Activated CD8-positive, alpha-beta memory T cell treated with anti-CD3 and anti-CD28 coated beads for 1 hour (primary cell): ENCODE results near the gene MBD2.
"Not testable (repeated sequence)": the region's sequence is repeated elsewhere in the genome, so short reads cannot be mapped to it uniquely, and the experiment has no call there.

Source experiments
- DNase-seq, 2 donors: peaks; one replicate each; pipeline ENCODE4 v3.0.0-alpha.2; 2020; ENCODE audit warnings: low read depth in 1 of 2; ENCODE audit errors: extremely low read depth in 1 of 2

MBD2 gene

DNA sequence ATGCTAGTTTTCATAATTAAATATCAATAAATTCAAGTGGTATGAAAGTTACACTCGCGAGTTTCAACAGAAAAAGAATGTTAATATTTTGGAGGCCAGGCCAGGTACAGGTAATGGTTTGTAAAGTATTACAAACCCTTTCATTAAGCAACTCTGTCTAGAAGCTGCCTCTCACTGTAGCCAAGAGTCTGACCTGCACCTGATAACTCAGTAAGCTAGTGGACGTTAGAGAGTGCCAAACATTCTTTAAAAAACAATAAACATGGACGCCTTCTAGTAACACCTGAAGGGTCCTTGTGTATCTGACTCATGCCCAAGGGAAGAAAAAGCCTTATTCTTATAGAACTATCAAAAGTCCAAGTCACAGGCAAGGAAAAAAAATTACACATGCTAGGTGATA, 70.2 kb downstream of the MBD2 start:
- no peak for DNase-seq

DNA sequence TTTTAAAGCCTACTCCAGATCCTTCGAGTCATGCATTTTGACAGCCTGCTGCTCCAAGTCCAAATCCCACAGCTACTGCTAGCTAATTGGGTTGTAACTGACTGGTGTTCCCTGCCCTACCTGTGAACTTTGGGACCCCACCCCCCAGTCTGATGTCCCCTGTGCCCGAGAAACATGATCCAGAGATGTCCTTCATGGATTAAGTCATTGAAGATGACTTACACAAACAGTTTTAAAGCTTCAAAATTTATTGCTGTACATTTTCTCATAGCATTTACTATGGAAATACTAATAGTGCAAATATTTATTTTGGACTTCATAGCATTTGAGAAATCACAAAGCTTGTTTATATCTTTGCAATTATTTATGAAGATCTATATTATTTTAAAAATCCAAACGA, 73.1 kb downstream of the MBD2 start:
- no peak for DNase-seq

DNA sequence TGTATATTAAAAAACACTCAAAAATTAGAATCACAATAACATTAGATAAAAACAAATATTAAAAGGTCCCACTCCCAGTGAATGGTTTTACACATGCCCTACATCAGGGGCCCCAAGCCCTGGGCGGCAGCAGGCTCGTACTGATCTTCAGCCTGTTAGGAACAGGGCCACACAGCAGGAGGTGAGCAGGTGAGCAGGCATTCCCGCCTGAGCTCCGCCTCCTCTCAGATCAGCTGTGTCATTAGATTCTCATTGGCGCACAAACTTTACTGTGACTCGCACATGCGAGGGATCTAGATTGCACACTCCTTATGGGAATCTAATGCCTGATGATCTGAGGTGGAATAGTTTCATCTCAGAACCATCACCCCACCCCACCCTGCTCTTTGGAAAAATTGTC, 74.2 kb downstream of the MBD2 start:
- no peak for DNase-seq

DNA sequence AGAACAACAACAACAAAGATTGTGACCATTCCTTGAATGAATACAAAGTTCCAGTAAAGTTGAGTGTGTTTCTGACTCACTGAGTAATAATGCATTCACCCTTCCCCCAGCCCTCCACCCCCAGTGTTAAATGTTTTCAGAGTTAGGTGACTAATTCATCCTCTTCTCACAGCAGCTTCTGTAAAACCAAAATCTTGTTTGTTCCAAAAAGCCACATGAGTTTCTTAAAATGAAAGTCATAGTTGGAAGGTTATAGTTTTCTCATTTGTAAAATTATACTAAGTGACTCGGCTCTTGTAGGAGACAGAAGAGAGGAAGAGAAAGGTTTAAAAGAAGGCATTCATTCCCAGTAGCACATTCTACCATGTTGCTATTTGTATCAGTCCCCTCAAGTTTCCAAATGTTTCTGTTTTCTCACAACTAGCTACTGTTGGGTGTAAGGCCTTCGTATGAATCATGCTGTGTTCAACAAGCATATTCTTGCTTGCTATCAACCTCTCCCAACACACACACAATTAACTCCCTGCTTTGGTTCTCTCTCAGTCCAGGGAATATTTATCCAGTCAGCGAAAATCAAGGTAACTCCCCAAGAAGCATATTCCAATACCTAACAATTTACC, 75.3 kb downstream of the MBD2 start:
- no peak for DNase-seq

DNA sequence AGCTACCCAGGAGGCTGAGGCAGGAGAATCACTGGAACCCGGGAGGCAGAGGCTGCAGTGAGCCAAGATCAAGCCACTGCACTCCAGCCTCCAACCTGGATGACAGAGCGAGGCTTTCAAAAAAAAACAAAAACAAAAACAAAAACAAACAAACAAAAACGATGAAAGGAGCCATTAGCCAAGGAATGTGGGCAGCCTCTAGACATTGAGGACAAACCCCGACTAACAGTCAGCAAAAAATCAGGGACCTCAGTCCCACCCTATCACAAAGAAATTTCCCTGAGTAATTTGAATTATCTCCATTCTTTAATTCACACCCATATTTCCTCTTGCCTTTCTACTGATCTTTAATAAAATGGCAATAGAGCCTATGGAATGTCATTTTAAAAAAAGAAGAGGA, 75.8 kb downstream of the MBD2 start:
- no peak for DNase-seq

DNA sequence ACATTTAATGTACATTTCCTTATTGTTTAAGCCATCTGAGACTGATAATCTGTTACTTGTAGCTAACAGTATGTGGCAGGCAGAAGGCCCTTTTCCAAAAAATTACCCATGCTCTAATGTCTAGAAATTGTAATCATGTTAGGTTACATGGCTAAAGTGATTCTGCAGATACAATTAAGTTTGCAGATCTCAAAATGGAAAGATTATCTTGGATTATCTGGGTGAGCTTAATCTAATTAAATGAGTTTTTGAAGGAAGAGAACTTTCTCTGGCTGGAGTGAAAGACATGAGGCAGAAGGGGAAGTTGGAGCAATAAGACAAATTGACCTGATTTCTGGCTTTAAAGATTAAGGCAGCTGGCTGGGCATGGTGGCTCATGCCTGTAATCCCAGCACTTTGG, 76.3 kb downstream of the MBD2 start:
- no peak for DNase-seq

DNA sequence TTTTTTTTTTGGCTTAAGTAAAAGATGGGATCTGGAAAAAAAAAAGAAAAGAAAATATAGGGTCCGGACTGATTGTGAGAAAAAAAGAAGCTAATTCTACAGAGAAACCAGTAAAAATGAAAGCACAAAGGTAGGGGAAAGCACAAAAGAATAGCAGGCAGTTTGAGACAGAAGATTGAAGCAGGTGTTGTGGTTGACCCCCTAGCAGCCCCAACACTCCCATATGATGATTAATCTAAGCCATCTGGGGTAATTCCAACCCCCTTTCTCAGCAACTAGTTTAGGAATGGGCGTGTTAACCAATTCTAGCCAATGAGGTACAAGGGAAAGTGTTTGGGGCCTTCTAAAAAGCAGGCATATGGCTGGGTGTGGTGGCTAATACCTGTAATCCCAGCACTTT, 77.0 kb downstream of the MBD2 start:
- DNase-seq = no peak

DNA sequence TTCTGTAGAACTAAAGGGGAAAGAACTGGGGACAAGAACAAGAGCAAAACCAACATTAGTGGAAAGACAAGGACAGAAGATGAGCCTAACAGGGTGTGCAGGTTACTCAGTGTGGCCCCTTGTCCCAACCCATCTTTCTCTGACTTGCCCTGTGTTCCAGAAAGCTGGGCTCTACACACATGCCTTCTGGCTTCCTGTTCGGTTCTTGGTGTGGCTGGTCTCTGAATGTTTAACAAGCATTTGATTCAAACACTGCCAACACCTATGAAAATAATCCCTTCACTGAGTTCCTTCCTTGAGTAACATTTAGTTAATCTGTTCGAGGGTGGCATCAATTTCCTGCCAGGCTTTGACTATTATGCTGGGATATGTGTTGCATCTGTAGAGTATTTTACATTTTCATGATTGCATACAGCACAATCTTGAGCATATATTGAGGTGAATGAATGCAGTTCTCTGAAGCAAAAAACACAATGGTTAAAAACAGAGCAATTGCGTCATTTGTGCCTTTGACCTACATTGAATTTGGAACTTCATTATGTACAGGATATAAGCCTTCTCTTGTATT, 83.3 kb downstream of the MBD2 start:
- no peak for DNase-seq

DNA sequence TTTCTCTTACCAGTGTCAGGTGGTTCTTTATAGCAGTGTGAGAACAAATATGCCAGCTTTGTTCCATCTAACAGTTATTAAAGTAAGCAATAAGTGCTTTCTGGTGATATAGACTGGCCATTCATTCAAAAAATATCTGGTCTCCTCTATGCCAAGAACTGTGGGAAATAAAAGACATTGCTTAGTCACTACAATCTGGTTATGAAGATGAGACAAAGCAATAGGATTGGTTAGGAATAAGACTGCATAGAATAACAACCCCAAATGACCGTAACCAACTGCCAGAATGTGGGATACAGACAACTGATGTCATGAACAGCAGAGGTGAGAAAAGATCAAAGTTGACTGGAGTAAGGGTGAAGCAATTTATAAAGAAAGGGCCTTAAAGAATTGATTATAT, 83.8 kb downstream of the MBD2 start:
- DNase-seq = no peak

DNA sequence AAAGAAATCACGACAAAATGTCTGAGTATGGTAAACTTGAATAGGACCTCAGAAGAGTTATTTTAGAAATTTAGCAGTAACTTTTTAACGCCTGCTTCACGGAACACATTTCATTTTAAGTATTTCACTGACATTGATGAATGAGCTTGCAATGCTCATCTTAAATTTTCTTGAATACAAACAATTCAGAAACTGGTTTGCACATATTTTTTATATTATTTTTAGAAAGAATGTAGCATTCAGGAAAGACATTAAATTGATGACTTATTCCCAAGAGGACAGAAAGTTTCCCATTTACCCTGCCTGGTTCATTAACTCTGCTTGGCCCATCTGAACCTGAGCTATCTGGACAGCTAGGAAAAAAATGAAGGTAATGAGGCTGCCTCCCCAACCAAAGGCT, 89.3 kb downstream of the MBD2 start:
- DNase-seq = no peak

DNA sequence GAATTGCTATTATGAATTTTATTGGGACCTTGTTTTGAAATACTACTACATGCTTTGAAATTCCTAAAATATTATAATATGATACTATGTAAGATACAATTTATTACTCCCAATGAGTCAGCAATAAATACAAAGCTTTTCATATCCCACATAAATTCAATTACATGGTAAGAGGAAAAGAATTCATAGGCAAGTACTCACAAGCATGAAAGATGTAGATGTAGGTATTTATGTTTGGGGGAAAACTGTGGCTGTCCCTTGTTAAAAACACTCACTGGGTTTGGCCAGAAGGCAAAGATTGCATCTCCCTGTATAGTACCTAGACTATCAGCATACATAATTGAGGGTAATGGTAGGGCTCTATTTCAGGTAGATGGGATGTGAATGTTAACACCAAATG, 90.4 kb downstream of the MBD2 start:
- DNase-seq = no peak

DNA sequence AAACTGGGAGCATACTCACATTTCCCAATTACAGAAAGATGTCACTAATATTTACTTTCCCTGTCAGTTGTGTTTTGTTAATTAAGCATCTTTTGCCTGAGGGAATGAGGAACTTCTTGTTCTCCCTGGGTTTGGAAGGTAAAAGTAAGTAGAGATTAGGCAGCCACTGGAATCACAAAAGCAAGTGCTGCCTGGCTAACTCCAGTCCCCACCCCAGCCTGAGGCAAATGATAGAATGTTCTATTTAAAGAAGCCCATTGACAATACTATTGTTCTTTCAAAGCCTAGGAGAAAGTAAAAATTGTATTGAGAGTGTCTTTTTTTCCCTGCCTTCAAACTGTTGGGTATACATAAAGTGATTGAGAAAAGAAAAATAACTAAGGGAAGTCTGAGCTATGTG, 93.8 kb downstream of the MBD2 start:
- no peak for DNase-seq

DNA sequence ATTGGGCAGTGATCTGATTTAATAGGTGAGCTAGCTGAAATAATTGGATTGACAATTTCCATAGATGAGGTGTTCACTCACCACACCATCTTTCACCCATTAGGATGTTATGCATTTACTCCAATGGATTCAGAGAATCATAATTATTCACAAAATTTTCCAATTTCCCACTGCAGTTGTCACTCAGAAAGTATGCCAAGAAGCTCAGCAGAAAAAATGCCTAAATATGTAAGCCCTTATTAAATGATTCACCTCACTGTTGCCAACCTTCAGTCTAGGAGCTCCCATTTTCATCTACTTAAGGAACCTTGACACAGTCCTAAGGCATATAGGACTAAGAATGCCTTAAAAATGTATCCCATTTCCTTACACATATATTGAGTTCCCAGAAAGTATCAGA, 94.3 kb downstream of the MBD2 start:
- DNase-seq = no peak

DNA sequence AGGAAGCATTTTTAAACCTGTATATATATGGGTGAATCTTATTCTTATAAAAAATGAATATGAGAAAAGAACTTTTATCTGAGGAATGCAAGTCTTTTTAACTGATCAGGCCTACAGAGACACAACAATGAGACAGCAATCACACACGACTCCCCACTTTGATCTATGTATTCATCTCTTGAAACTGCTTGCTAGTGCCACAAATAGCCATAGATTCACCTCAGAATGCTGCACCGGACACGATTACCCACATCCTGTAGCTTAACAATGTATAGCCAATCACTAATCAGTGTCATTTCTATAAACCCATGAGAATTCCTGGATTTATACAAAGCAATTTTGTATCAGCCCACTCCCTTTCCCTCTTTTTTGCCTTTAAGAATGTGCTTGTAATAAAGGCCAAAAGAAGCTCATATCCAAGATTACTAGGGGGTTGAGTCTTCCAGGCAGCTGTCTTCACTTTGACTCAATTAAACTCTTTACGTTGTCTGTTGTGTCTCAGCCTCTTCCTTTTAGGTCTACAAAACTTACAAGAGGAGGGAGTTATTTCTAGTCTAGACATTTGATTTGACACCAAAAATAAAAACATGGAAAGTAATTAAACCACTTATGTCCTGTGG, 94.9 kb downstream of the MBD2 start:
- DNase-seq = no peak

DNA sequence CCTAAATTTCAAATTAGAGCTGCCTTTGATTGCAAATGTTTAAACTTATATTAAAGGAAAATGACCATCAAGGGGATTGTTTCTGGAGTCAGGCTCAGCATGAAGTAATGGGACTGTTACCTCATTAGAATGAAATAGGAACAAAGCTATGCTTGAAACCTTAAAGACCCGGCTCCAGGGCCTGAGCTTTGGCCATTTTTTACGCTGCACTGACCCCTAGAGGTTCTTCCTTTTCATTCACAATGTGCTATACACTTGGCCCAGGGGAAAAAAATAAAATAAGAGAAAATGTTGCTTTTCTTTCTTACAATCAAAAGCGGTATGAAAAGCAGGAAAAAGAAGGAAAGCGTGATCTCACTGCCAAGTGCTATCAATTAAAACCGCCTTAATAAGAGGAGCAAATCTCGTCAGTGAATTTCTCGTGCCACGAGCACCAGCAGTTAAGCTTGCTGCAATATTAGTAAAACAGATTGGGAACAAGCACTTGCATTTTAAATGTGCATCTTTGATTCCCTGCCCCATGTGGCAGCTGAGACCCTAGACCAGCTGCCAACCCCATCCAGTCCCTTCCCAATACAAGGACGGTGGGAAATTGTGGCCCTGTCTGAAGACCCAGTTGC, 96.6 kb downstream of the MBD2 start:
- no peak for DNase-seq

DNA sequence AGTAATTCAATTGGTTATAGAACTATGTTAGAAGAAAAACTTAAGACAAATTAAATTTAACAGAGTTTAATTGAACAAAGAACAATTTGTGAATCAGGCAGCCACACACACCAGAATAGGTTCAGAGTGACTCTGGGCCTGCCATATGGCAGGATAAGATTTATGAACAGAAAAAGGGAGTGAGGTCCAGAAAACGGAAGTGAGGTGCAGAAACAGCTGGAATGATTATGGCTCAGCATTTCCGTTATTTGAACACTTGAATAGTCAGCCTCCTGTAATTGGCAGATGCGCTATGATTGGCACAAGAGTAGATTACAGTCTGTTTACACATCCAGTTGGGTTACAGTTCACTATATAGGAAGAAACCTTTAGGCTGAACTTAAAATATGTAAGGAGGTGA, 99.0 kb downstream of the MBD2 start:
- no peak for DNase-seq

DNA sequence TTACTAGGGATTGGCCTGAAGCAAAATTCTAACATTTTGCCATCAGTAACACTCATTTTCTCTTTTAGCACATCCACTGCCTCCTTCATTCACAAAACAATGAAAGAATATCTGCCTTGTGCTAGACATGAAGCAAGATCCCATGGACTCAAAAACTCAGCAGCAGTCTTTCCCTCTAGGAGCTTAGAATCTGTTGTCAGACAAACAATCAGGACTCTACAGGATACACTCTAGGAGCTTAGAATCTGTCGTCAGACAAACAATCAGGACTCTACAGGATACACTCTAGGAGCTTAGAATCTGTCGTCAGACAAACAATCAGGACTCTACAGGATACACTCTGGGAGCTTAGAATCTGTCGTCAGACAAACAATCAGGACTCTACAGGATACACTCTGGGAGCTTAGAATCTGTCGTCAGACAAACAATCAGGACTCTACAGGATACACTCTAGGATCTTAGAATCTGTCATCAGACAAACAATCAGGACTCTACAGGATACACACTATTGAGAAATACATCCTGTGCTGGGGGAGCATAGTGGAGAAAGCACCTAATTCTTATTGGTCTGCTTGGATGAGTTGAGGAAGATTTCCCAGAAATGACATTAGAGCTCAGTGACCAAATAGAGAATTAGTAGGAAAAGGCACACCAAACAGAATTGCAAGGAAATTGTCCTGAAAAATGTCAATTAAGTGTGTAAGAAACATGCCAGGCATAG, 100.6 kb downstream of the MBD2 start:
- DNase-seq = not testable (repeated sequence)

DNA sequence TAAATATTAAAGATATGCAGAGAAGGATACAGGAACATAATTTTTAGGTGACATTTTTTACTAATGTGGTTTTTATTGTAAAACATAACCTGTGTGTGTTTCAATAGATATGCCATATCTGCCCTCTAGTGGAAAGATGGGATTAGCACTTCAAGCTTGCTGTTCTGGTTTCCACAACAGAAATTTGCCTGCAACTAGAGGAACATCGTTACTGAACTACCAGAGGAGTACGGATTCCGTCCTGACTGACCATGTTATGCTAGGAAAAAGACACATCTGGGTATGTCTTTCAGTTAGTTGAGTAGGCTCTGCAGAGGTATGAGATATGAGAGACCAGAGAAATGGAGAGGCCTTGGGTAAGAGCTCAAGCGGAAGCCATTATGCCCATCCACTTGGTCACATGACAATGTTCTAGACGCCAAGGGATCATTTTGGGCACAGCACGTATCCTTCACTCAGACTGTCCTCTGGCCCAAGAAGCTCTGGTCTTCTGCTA, 104.9 kb downstream of the MBD2 start:
- no peak for DNase-seq

DNA sequence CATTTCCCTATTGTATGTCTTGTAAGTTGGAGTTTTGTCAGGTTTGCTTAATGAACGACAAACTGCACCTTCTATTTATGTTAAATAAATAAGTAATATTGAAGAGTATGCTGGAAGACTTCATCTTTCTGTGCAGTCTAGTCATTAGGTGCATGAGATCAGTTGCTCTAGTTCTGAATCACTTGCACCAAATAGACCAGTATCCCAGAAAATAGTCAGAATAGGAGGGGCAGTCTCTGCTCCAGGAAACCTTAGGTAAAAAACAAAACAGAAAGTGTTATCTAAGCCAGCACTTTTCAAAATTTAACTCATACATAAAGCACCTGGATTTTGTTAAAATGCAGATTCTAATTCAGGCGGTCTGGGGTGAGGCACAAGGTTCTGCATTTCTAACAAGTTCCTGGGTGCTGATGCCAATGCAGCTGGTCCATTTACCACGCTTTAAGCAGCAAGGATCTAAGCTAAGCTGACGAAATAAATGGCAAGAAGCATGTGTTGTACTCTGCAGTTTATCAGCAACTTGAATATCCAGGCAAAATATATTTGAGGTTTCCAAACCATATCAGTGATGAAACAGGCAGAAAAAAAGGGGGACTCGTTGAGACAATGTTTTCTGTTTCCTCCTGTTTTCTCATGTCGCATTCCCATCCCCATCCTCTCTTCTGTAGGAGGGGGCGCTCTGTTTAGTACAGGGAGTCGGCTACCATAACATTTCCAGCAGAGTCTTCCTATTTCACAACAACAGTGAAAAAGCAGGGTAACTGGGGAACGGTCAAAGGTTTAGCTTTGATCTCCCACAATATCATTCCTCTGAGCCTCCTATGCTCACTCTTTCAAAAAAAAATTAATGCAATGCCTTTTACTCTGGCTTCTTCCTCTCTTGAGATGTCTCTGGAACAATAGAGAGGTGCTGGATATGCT, 106.4 kb downstream of the MBD2 start:
- DNase-seq = no peak

DNA sequence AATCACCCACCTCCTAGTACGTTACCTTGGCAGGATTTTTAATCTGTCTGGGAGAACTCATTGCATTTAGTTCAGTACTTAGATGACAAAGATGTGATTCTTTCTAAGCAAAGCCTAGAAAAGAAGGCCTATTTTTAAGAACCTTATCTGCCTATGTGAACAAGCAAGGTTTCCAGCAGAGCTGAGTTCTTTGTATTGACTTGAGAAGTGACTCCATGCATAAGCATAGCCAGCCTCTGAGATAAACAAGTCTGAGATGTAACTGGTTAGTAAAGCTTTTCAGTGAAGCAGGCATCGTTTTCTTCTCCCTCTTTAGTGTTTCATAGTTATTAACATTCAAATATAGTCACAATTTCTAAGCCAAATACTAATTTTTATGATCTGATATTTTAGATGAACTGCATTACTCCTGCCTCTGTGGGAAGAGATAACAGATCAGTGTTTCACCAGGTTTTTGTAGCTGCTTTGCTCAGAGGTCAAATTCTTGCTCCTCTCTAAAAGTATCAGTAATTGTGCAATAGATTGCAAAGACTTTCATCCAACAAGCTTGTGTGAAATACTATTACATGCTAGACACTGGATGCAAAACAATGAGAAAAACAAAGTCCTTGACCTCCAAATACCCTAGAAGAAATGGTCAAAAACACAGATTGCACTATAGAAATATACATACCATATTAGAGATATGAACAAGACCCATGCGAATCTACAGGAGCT, 107.8 kb downstream of the MBD2 start:
- DNase-seq = no peak
